ENCODE results near the gene AACS. TPM values are rescaled to one million over a fixed set of nuclear protein-coding genes. Genes with fewer than 3 reads are reported as not detected.

The AACS gene
- total and polyA plus RNA-seq, 2 of the 8 experiments (the other 6 are each of a cell fraction or from before 2014, with no cell fraction given): 51.9 to 52.4 TPM

DNA sequence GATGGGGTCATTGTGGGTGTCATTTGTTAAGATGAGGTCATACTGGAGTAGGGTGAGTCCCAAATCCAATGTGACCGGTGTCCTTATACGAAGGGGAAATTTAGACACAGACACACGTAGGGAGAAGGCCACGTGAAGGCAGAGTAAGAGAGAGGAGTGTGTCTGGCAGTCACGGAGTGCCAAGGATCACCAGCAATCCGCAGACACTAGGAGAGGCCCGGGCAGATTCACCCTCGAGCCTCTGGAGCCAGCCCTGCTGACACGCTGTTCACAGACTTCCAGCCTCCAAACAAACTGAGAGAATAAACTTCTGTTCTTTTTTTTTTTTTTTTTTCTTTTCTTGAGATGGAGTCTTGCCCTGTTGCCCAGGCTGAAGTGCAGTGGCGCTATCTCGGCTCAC is 46.9 kb upstream of the AACS start:
- Histone ChIP-seq H3K14ac (ENCODE audit: insufficient read length) (no peak overlapping the region), H3K9ac (replicated peaks in 1 of 4; ENCODE audit: extremely low read depth in 1 of 4, low read depth in 3 of 4, low read length in 3 of 4) (no peak overlapping the region), H3K23me2 (ENCODE audit: low read depth, low read length) (no peaks in the 10 kb centered on the region), H2AK5ac (ENCODE audit: low read depth, low read length) (no peak overlapping the region), H3K9me3 (ENCODE audit: insufficient read depth in 2 of 2, low read depth in 1 of 2, low read length in 1 of 2) (no peaks in the 10 kb centered on the region), H2BK5ac (ENCODE audit: low read depth, low read length) (no peak overlapping the region), H2BK15ac (ENCODE audit: low read length) (no peak overlapping the region), H3K27me3 (replicated peaks in 1 of 4; ENCODE audit: control insufficient read depth in 3 of 4, extremely low read depth in 1 of 4, insufficient read depth in 3 of 4, low read length in 3 of 4) (no peaks in the 10 kb centered on the region), H3K56ac (replicated peaks; ENCODE audit: insufficient read length, low read depth, low read length) (no peak overlapping the region), H4K8ac (ENCODE audit: extremely low read depth, insufficient read depth, low read length) (no peak overlapping the region), H3K4me1 (replicated peaks in 1 of 4; ENCODE audit: control insufficient read depth in 3 of 4, insufficient read depth in 4 of 4, low read length in 3 of 4) (no peaks in the 10 kb centered on the region), H3K18ac (ENCODE audit: extremely low read depth, low read length) (no peak overlapping the region), H4K20me1 (replicated peaks in 1 of 2; ENCODE audit: control insufficient read depth in 1 of 2, insufficient read depth in 2 of 2, low read length in 2 of 2) (peaks cover 0 to 8% of the 10 kb centered on the region in 2 experiments), H2BK12ac (ENCODE audit: low read depth, low read length) (no peak overlapping the region), H3K4me2 (ENCODE audit: insufficient read depth in 1 of 2, low read depth in 2 of 2, low read length in 2 of 2) (no peak overlapping the region), H2BK120ac (replicated peaks; ENCODE audit: low read depth, low read length) (no peak overlapping the region), H3K4ac (replicated peaks; ENCODE audit: insufficient read length, low read depth, low read length) (no peak overlapping the region), H3K23ac (ENCODE audit: insufficient read length) (no peak overlapping the region), H2BK20ac (ENCODE audit: low read length) (no peak overlapping the region), H4K5ac (ENCODE audit: insufficient read length, low read depth, low read length) (no peak overlapping the region), H3K79me1 (ENCODE audit: low read depth, low read length) (no peaks in the 10 kb centered on the region; the same call in 1 of the 2 replicates), H3K27ac (ENCODE audit: low read depth, low read length) (no peak overlapping the region), H3K36me3 (ENCODE audit: control insufficient read depth in 2 of 4, insufficient read depth in 4 of 4, low read length in 3 of 4) (peaks cover 0 to 21% (median 13%) of the 10 kb centered on the region in 4 experiments; a peak in 5 of 8 replicates), H2AFZ (ENCODE audit: low read length) (no peak overlapping the region), H3K4me3 (ENCODE audit: extremely low read depth in 1 of 4, insufficient read depth in 2 of 4, low read depth in 3 of 4, low read length in 4 of 4) (no peak overlapping the region), H3K79me2 (ENCODE audit: control insufficient read depth in 1 of 2, insufficient read depth in 2 of 2, low read length in 2 of 2) (no peaks in the 10 kb centered on the region), H4K91ac (replicated peaks; ENCODE audit: insufficient read length, low read length) (no peak overlapping the region)
- FAIRE-seq: no peak
- ChIA-PET POLR2A (ENCODE audit: partially characterized antibody) (no interaction called here), CTCF (ENCODE audit: partially characterized antibody) (interaction anchor here (0.9 kb wide), 1 partner anchor 15 kb away, joined by 4 read pairs; no protein-coding TSS in a partner anchor)
- WGBS, 2 experiments (ENCODE audit: extremely low coverage in 1 of 2, insufficient coverage in 1 of 2, insufficient read length in 1 of 2, insufficient replicate concordance in 2 of 2, low coverage in 1 of 2, low lambda C conversion rate in 2 of 2, missing lambda C conversion rate in 1 of 2): 94% methylated on average over 10 of the region's 11 CpGs; no CpG with 5 or more reads in 1 of the 2 experiments
- no peak for DNase-seq (ENCODE audit: low read depth in 1 of 2, low spot score in 2 of 2)
- no peak for TF ChIP-seq JUND (IDR thresholded peaks at IDR 0.05; ENCODE audit: low read length)
- no peak for TF ChIP-seq KDM1A (IDR thresholded peaks at IDR 0.05; ENCODE audit: borderline replicate concordance, low read length)
- TF ChIP-seq HDAC2 (IDR thresholded peaks at IDR 0.05; ENCODE audit: borderline replicate concordance in 1 of 2, low read depth in 2 of 2, low read length in 2 of 2): no peak
- no peak for TF ChIP-seq MAFK (IDR thresholded peaks at IDR 0.05; ENCODE audit: low read depth, low read length)
- no peak for TF ChIP-seq POLR2A (IDR thresholded peaks at IDR 0.05; ENCODE audit: control extremely low read depth in 1 of 2, low read depth in 2 of 2, low read length in 2 of 2)
- no peak for TF ChIP-seq NRF1 (IDR thresholded peaks at IDR 0.05; ENCODE audit: low read depth, low read length)
- TF ChIP-seq EGR1 (IDR thresholded peaks at IDR 0.05; ENCODE audit: borderline replicate concordance, low read depth, low read length): no peak
- no peak for TF ChIP-seq SUZ12 (IDR thresholded peaks at IDR 0.05; ENCODE audit: low read length)
- no peak for TF ChIP-seq SAP30 (IDR thresholded peaks at IDR 0.05; ENCODE audit: insufficient read depth, insufficient replicate concordance, low read length)
- no peak for TF ChIP-seq CTBP2 (IDR thresholded peaks at IDR 0.05; ENCODE audit: borderline replicate concordance, insufficient read depth, insufficient read length, low read length)
- TF ChIP-seq RAD21 (IDR thresholded peaks at IDR 0.05 in 1 of 2, conservative IDR thresholded peaks at IDR 0.05 in 1 of 2; ENCODE audit: low read depth in 2 of 2, low read length in 2 of 2): no peak
- TF ChIP-seq, protein P1, sequence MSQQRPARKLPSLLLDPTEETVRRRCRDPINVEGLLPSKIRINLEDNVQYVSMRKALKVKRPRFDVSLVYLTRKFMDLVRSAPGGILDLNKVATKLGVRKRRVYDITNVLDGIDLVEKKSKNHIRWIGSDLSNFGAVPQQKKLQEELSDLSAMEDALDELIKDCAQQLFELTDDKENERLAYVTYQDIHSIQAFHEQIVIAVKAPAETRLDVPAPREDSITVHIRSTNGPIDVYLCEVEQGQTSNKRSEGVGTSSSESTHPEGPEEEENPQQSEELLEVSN (IDR thresholded peaks at IDR 0.05): no peak
- TF ChIP-seq TBP (IDR thresholded peaks at IDR 0.05; ENCODE audit: low read depth, low read length): no peak

Measured in H1 (cell line).